ENCODE measurements around the gene SNX25. TPM values are rescaled to one million over a fixed set of nuclear protein-coding genes. Genes with fewer than 3 reads are reported as not detected.
"Not testable (repeated sequence)": the region's sequence is repeated elsewhere in the genome, so short reads cannot be mapped to it uniquely, and the experiment has no call there.

SNX25 gene
- total and polyA plus RNA-seq, 2 donors (not counting 1 experiment from before 2014, with no cell fraction given) = 12.0 to 77.6 TPM

DNA sequence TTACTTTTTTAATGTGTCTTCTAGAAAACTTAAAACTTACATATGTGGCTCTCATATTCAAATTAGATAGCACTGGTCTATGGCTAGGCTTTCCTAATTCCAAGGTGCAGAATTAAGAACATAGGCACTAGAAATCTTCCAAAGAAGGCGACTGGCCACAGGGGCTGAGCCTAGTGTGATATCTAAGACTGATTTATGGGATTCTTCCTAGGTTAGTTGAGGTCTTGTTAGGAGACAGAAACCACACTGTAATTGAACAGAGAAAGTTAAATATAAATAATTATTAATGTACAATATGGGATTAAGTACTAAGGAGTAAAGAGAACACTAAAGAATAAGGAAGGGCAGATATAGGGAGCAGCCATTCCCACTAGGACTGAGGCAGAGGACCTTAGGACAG is 48.3 kb downstream of the SNX25 start:
- Mint-ChIP-seq H3K27ac (no peak overlapping the region), H3K9me3 (ENCODE audit: insufficient read depth) (no peaks in the 10 kb centered on the region), H3K4me1 (peaks cover 39% of the 10 kb centered on the region), H3K27me3 (no peaks in the 10 kb centered on the region), H3K4me3 (no peak overlapping the region)
- ATAC-seq (ENCODE audit: low read depth) (no peak), DNase-seq (no peak)
- Histone ChIP-seq H3K79me2 (ENCODE audit: control insufficient read depth, insufficient read depth, low read length) (peaks cover 68% of the 10 kb centered on the region), H3K9me3 (ENCODE audit: control extremely low read depth in 1 of 3, control insufficient read depth in 2 of 3, insufficient read depth in 1 of 3, low read length in 2 of 3) (no peaks in the 10 kb centered on the region), H3K4me2 (replicated peaks; ENCODE audit: low read depth, low read length, poor library complexity, severe bottlenecking) (no peak overlapping the region), H3K36me3 (replicated peaks in 1 of 2; ENCODE audit: control extremely low read depth in 1 of 2, control insufficient read depth in 1 of 2, extremely low read depth in 1 of 2, insufficient read depth in 2 of 2, low read length in 1 of 2) (peaks cover 2 to 26% of the 10 kb centered on the region in 2 experiments), H3K9ac (ENCODE audit: low read length) (no peak overlapping the region), H2AFZ (ENCODE audit: insufficient read depth, low read depth, low read length, poor library complexity, severe bottlenecking) (no peak overlapping the region), H3K4me1 (ENCODE audit: control insufficient read depth in 2 of 2, insufficient read depth in 2 of 2, low read length in 2 of 2) (peaks cover 22 to 28% of the 10 kb centered on the region in 2 donors), H3K27me3 (replicated peaks in 1 of 4; ENCODE audit: control extremely low read depth in 1 of 4, control insufficient read depth in 3 of 4, insufficient read depth in 4 of 4, low read length in 3 of 4) (no peaks in the 10 kb centered on the region), H4K20me1 (ENCODE audit: control insufficient read depth, insufficient read depth, low read length, poor library complexity, severe bottlenecking) (peaks cover 5% of the 10 kb centered on the region), H3K27ac (ENCODE audit: low read length in 2 of 2) (no peak overlapping the region), H3K4me3 (ENCODE audit: control extremely low read depth in 1 of 5, extremely low read depth in 1 of 5, insufficient read depth in 1 of 5, low read depth in 2 of 5, low read length in 4 of 5) (no peak overlapping the region)
- WGBS (ENCODE audit: insufficient coverage) = 100% methylated on average over 1 of the region's 1 CpG
- ChIA-PET CTCF (interaction anchor here (0.6 to 2.2 kb wide), 4 partner anchors 50 to 341 kb away, joined by 3 to 5 read pairs (median 3); no protein-coding TSS in a partner anchor), POLR2A (interaction anchor here (0.7 kb wide), 1 partner anchor 31 kb away, joined by 5 read pairs; no protein-coding TSS in a partner anchor)
- intact Hi-C loops (cut with micrococcal nuclease) = no loop called here
- no peak for TF ChIP-seq EZH2 (IDR thresholded peaks at IDR 0.05; ENCODE audit: borderline replicate concordance, insufficient read depth, low read depth, low read length, poor library complexity, severe bottlenecking)
- TF ChIP-seq, protein P1, sequence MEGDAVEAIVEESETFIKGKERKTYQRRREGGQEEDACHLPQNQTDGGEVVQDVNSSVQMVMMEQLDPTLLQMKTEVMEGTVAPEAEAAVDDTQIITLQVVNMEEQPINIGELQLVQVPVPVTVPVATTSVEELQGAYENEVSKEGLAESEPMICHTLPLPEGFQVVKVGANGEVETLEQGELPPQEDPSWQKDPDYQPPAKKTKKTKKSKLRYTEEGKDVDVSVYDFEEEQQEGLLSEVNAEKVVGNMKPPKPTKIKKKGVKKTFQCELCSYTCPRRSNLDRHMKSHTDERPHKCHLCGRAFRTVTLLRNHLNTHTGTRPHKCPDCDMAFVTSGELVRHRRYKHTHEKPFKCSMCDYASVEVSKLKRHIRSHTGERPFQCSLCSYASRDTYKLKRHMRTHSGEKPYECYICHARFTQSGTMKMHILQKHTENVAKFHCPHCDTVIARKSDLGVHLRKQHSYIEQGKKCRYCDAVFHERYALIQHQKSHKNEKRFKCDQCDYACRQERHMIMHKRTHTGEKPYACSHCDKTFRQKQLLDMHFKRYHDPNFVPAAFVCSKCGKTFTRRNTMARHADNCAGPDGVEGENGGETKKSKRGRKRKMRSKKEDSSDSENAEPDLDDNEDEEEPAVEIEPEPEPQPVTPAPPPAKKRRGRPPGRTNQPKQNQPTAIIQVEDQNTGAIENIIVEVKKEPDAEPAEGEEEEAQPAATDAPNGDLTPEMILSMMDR (IDR thresholded peaks at IDR 0.05) = no peak

DNA sequence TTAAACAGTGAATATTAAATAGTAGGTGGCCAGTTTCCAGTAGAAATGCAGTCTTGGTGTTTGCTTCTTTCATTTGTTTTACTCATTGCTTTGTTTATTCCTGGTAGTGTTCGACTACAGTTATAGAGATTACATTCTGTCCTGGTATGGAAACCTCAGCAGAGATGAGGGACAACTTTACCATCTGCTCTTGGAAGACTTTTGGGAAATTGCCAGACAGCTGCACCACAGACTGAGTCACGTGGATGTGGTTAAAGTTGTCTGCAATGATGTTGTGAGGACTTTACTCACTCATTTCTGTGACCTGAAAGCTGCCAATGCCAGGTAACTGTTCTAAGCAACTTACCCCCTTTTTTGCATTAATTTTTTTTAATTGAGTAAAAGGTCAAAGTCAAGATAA is 49.3 kb downstream of the SNX25 start:
- H3K27ac Mint-ChIP-seq; intact Hi-C loops (cut with micrococcal nuclease); H3K9me3 ChIP-seq (ENCODE audit: control extremely low read depth in 1 of 3, control insufficient read depth in 2 of 3, insufficient read depth in 1 of 3, low read length in 2 of 3); H3K9me3 Mint-ChIP-seq (ENCODE audit: insufficient read depth); POLR2A ChIA-PET; H2AFZ ChIP-seq (ENCODE audit: insufficient read depth, low read depth, low read length, poor library complexity, severe bottlenecking); H3K27me3 Mint-ChIP-seq; H3K9ac ChIP-seq (ENCODE audit: low read length); H3K27me3 ChIP-seq (replicated peaks in 1 of 4; ENCODE audit: control extremely low read depth in 1 of 4, control insufficient read depth in 3 of 4, insufficient read depth in 4 of 4, low read length in 3 of 4); ATAC-seq (ENCODE audit: low read depth); H3K4me2 ChIP-seq (replicated peaks; ENCODE audit: low read depth, low read length, poor library complexity, severe bottlenecking); H3K27ac ChIP-seq (ENCODE audit: low read length in 2 of 2); DNase-seq; H3K4me3 ChIP-seq (ENCODE audit: control extremely low read depth in 1 of 5, extremely low read depth in 1 of 5, insufficient read depth in 1 of 5, low read depth in 2 of 5, low read length in 4 of 5); H4K20me1 ChIP-seq (ENCODE audit: control insufficient read depth, insufficient read depth, low read length, poor library complexity, severe bottlenecking); H3K4me3 Mint-ChIP-seq: not testable (repeated sequence)
- peaks cover 4 to 26% of the 10 kb centered on the region in 2 experiments for H3K36me3 ChIP-seq (replicated peaks in 1 of 2; ENCODE audit: control extremely low read depth in 1 of 2, control insufficient read depth in 1 of 2, extremely low read depth in 1 of 2, insufficient read depth in 2 of 2, low read length in 1 of 2)
- peaks cover 31 to 32% of the 10 kb centered on the region in 2 donors for H3K4me1 ChIP-seq (ENCODE audit: control insufficient read depth in 2 of 2, insufficient read depth in 2 of 2, low read length in 2 of 2)
- H3K4me1 Mint-ChIP-seq = peaks cover 45% of the 10 kb centered on the region
- CTCF ChIA-PET = interaction anchor here (2.2 kb wide), 1 partner anchor 75 kb away, joined by 5 read pairs; no protein-coding TSS in a partner anchor
- peaks cover 62% of the 10 kb centered on the region for H3K79me2 ChIP-seq (ENCODE audit: control insufficient read depth, insufficient read depth, low read length)
- WGBS (ENCODE audit: insufficient coverage) = no CpG with 5 or more reads among the region's 2 CpGs

All from B cell (primary cell).